IPS-15b (cell line): Measurements from ENCODE around the gene NQO1.

Experiments
- H3K27me3 ChIP-seq: one replicate; pipeline ENCODE4 v1.6.1; 2013; ENCODE audit warnings: low read length; ENCODE audit not compliant: control insufficient read depth, insufficient read depth
- H3K36me3 ChIP-seq: one replicate; pipeline ENCODE4 v1.6.1; 2013; ENCODE audit warnings: low read length; ENCODE audit not compliant: control insufficient read depth, insufficient read depth
- H3K4me1 ChIP-seq: one replicate; pipeline ENCODE4 v1.6.1; 2013; ENCODE audit warnings: mild to moderate bottlenecking, low read length; ENCODE audit not compliant: control insufficient read depth, insufficient read depth
- H3K4me3 ChIP-seq: one replicate; pipeline ENCODE4 v1.5.1; 2013; ENCODE audit warnings: low read depth, low read length
- H3K9ac ChIP-seq: one replicate; pipeline ENCODE4 v1.6.1; 2013; ENCODE audit warnings: low read depth, mild to moderate bottlenecking, low read length
- H3K9me3 ChIP-seq: one replicate; pipeline ENCODE4 v1.6.1; 2013; ENCODE audit warnings: mild to moderate bottlenecking, low read length; ENCODE audit not compliant: control insufficient read depth, insufficient read depth

The NQO1 gene

DNA sequence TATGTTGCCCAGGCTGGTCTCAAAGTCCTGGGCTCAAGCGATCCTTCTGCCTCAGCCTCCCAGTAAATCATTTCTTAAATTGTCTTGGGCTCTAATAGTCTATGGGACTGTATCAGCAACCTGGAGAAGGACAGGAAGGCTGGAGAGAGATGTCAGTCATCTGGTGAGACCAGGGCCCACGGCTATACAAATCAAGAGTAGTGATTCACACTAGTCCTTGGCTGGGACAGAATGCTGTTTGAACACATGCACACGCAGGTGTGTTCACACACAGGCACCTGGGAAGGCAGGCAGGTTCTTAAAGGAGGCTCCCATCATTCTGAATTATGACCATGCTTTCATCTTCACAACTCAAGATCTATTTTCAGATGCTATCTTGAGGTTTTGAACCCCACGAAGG is 14.1 kb downstream of the NQO1 start:
- Histone ChIP-seq H3K4me1 (no peaks in the 10 kb centered on the region), H3K27me3 (no peaks in the 10 kb centered on the region), H3K9me3 (no peaks in the 10 kb centered on the region), H3K9ac (no peak overlapping the region), H3K4me3 (no peak overlapping the region), H3K36me3 (no peaks in the 10 kb centered on the region)

DNA sequence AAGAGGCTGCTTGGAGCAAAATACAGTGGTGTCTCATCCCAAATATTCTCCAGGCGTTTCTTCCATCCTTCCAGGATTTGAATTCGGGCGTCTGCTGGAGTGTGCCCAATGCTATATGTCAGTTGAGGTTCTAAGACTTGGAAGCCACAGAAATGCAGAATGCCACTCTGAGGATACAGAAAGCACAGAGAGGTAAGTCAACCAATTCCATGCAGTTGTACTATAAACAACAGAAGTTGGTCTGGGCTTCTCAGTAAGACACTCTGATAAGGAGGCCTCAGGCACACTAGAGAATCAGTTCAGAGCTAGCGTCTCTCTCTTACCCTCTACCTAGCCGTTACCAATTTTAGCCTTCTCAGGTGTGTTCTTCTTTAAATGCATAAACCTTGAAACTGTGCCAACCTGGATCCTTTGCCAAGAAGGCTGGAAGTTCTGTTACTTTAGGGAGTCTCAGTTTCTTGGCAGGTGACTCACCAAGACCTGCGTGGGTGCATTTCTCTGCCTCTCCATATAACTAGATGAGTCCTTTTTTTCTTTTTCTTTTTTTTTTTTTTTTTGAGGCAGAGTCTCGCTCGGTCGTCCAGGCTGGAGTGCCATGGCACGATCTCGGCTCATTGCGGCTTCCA is 15.1 kb downstream of the NQO1 start:
- H3K4me1 ChIP-seq = no peaks in the 10 kb centered on the region

DNA sequence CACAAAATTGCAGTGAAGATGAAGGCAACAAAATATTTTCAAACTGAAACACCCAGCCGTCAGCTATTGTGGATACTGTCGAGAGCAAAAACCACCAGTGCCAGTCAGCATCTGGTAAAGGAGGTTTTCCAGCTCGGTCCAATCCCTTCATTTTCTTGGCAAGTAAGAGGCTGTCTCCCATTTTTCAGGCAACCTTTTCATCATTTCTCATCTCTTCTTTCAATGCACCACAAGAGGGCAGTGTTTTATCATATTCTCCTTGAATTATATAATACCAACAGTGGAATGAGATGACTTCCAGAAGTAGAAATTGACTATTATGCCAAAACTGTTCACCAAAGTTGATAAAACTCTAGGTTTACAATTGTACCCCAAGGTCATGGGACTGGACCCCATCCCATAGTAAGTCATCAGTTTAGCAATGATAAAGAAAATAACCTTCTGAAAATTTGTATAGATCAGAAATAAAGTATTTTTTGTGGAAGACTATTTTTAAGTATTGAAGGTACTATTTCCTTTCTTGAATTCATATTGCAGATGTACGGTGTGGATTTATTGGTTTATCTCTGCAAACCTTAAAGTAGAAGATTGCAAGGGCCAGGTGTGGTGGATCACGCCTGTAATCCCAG is 16.8 kb downstream of the NQO1 start:
- H3K4me3 ChIP-seq = no peak overlapping the region
- no peak overlapping the region for H3K9ac ChIP-seq
- H3K9me3 ChIP-seq = no peaks in the 10 kb centered on the region
- H3K27me3 ChIP-seq = no peaks in the 10 kb centered on the region
- no peaks in the 10 kb centered on the region for H3K36me3 ChIP-seq
- H3K4me1 ChIP-seq = no peaks in the 10 kb centered on the region

More for the DNA sequence above, 15.1 kb downstream of the NQO1 start:
- Histone ChIP-seq H3K9me3 (no peaks in the 10 kb centered on the region), H3K9ac (no peak overlapping the region), H3K27me3 (no peaks in the 10 kb centered on the region), H3K36me3 (no peaks in the 10 kb centered on the region), H3K4me3 (no peak overlapping the region)

DNA sequence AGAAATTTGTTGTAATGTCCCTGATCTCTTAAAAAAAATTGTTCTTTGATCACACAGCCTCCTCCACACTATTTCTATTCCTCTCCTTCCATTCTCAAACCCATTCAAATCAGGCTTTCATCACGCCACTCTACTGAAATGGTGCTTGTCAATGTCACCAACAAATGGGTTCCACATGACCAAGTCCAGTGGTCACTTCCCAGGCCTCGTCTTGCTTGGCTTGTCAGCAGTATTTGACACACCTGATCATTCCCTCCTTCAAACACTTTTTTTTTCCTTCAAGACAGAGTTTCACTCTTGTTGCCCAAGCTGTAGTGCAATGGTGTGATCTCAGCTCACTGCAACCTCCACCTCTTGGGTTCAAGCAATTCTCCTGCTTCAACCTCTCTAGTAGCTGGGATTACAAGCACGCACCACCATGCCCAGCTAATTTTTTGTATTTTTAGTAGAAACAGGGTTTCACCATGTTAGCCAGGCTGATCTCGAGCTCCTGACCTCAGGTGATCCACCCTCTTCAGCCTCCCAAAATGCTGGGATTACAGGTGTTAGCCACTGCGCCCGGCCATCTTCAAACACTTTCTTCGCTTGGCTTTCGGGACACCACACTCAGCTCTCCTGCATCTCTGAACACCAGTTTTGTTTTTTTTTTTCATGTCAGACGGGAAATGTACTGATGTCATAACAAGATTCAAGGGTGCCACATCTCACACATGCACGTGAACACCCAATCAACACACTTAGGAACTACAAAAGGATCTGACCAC is 18.3 kb downstream of the NQO1 start:
- Histone ChIP-seq H3K36me3 (no peaks in the 10 kb centered on the region), H3K27me3 (no peaks in the 10 kb centered on the region), H3K9ac (no peak overlapping the region), H3K4me3 (no peak overlapping the region), H3K4me1 (no peaks in the 10 kb centered on the region), H3K9me3 (no peaks in the 10 kb centered on the region)

DNA sequence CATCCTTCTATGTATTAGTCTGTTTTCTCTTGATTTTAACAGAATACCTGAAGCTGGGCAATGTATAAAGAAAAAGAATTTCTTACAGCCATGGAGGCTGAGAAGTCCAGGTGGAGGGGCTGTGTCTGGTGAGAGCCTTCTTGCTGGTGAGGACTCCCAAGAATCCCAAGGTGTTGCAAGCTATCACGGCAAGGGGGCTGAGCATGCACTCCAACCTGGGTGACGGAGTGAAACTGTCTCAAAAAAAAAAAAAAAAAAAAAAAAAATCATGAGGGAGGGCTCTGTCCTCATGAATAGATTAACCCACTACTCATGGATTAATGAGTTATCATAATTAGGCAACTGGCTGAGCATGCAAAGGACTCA is 19.4 kb downstream of the NQO1 start:
- Histone ChIP-seq H3K4me1 (no peaks in the 10 kb centered on the region), H3K4me3 (no peak overlapping the region), H3K27me3 (no peaks in the 10 kb centered on the region), H3K36me3 (no peaks in the 10 kb centered on the region), H3K9me3 (no peaks in the 10 kb centered on the region), H3K9ac (no peak overlapping the region)

DNA sequence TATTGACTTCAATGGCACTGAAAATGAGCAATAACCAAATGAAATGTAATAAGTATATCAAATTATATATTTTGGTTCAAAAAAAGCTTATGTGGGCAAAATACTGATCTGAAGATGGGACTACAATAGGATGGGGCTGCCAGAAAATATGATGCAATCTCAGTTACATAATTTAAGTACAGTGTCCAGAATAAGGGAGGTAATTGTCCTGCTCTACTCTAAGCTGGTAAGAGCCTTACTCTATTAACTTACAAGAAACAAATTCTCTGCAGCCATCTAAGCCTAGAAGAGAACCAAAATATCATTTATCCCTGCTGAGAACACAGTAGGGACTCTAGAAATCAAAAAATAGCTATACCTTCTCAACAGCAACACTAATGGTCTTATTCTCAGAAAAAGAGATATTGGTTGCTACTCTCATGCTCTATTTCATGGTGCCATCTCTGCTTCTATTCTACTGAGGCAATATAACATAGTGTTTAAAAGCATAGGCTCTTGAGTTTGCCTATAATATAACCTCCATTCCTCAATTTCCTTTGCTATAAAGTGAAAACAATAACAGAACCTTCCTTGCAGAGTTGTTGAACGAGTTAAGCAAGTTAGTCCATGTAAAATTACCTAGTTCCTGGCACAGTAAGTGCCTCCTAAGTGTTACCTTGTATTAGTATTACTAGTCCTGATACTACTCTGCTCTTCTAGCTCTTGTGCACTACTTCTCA is 19.9 kb downstream of the NQO1 start:
- Histone ChIP-seq H3K4me3 (no peak overlapping the region), H3K9ac (no peak overlapping the region), H3K4me1 (no peaks in the 10 kb centered on the region), H3K36me3 (no peaks in the 10 kb centered on the region), H3K9me3 (no peaks in the 10 kb centered on the region), H3K27me3 (no peaks in the 10 kb centered on the region)

DNA sequence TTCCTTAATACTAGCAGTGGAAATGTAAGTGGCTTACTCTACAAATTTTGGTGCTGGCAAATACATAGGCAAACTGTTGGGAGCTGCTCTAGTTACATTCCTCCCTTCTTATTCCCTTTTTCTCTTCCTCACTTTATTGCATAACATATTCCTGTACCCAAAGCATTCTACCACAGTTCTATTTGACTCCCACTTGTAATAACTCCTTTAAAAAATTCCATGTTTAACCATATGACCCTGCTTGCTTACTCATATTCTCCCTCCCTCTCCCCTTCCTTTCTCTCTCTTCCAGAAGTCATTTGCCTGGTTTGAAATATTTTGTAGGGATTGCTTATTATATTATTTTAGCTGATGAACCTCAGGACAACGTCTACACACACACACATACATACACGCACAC is 22.7 kb downstream of the NQO1 start:
- Histone ChIP-seq H3K9me3 (no peaks in the 10 kb centered on the region), H3K9ac (no peak overlapping the region), H3K4me3 (no peak overlapping the region), H3K36me3 (no peaks in the 10 kb centered on the region), H3K4me1 (no peaks in the 10 kb centered on the region), H3K27me3 (no peaks in the 10 kb centered on the region)

DNA sequence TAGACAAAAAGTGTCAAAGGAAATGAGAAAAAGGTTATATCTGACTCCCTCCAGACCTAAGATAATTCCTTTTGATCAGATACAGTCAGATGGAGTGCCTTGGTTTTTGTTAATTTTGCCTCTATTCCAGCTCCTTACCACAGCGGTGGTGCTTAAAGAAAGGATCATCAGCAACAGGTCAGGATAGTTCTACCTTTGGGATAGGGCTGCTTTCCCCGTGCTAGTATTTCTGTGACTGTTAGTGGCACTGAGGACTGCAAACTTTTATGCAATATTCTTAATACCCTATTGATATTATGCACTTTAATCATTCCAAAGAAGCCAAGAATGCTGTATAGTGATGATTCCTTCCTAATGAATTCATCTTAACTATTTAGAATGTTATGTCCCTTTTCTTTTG is 24.5 kb downstream of the NQO1 start:
- Histone ChIP-seq H3K36me3 (no peaks in the 10 kb centered on the region), H3K4me3 (no peak overlapping the region)

DNA sequence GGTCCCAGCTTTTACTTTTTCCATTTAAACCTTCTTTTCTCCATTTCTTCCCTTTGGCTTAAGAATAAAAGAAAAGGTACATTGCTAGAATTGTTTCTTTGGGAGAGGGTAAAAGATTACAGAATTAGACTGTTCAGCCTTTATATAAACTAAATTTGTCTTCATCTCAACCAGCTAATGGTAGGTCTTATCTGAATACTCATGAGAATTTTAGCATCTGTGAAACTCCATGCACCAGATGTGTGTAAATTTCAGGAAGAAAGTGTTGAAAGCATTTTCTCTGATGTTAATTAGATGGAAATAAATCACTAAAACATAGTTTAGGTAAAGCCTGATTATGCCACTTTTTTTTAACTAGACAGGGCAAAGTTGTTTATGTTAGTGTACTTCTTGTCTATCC is 24.9 kb downstream of the NQO1 start:
- H3K9ac ChIP-seq = no peak overlapping the region
- no peaks in the 10 kb centered on the region for H3K9me3 ChIP-seq
- H3K36me3 ChIP-seq = no peaks in the 10 kb centered on the region
- H3K4me3 ChIP-seq = no peak overlapping the region
- no peaks in the 10 kb centered on the region for H3K27me3 ChIP-seq
- H3K4me1 ChIP-seq = no peaks in the 10 kb centered on the region

More for the DNA sequence above, 24.5 kb downstream of the NQO1 start:
- Histone ChIP-seq H3K9me3 (no peaks in the 10 kb centered on the region), H3K9ac (no peak overlapping the region), H3K4me1 (no peaks in the 10 kb centered on the region), H3K27me3 (no peaks in the 10 kb centered on the region)

DNA sequence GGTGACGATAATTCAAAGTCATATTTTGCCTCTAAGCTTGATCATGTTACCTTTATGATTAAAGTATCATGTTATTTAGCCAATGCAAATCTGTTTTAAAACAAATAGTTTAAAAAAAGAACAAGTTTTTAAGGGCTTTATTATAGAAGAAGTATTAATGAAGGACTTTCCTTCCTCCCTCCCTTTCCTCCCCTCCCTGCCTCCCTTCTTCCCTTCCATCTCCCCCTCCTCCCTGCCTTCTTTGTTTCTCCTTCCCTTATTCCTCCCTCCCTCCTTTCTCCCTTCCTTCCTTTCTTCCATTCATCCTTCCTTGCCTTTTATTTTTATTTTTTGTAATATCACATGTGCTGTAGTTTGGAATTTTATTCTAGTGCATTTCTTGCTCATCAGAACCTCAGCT is 26.4 kb downstream of the NQO1 start:
- Histone ChIP-seq H3K9me3 (no peaks in the 10 kb centered on the region), H3K27me3 (no peaks in the 10 kb centered on the region), H3K9ac (no peak overlapping the region), H3K4me3 (no peak overlapping the region), H3K4me1 (no peaks in the 10 kb centered on the region), H3K36me3 (no peaks in the 10 kb centered on the region)

DNA sequence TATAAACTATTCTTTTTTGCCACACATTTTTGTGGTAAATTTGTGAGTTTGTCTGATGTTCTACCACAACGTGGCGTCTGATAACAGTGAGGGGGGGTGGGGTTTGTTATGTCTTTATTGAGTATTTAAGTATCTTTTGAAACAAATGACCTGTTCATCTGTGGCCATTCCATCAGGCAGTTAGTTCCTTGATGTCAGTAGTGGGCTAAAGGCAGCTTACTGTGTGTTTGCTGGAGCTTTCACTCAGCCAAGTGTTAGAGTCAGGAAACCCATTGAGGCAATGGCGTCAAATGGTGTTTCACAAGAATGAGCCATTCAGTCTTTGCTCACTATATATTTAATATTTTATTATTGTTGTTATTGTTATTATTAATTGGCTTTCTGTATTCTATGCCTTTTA is 28.0 kb downstream of the NQO1 start:
- Histone ChIP-seq H3K4me1 (no peaks in the 10 kb centered on the region), H3K4me3 (no peak overlapping the region), H3K27me3 (no peaks in the 10 kb centered on the region), H3K36me3 (peaks cover 6% of the 10 kb centered on the region), H3K9me3 (no peaks in the 10 kb centered on the region), H3K9ac (no peak overlapping the region)
